Measurements from ENCODE around the gene STX8.

The STX8 gene

GRCh38 chr17:9389111-9389527, 186.5 kb downstream of the STX8 start (continued):
- TF ChIP-seq HIC1 (tag by site-specific recombination; IDR thresholded peaks at IDR 0.05), result 0 out of 2 replicates have a peak, but pooled peaks have one; percentile 31
- peak; percentile 24; the same call in 1 of the 2 replicates for TF ChIP-seq KLF10 (tag by site-specific recombination; IDR thresholded peaks at IDR 0.05)
- TF ChIP-seq ZNF600 (tag by site-specific recombination; IDR thresholded peaks at IDR 0.05), result 0 out of 2 replicates have a peak, but pooled peaks have one; percentile 26
- peak; percentile 97 for TF ChIP-seq SP7 (tag by site-specific recombination; IDR thresholded peaks at IDR 0.05)
- TF ChIP-seq ZNF654 (tag by site-specific recombination; IDR thresholded peaks at IDR 0.05; ENCODE audit: low read depth), result no peak
- peak; percentile 26; the same call in 1 of the 2 replicates for TF ChIP-seq ZNF629 (tag by site-specific recombination; IDR thresholded peaks at IDR 0.05)
- no peak for TF ChIP-seq ZNF555 (tag by site-specific recombination; conservative IDR thresholded peaks at IDR 0.05)
- TF ChIP-seq ZEB2 (tag by site-specific recombination; IDR thresholded peaks at IDR 0.05), result 0 out of 2 replicates have a peak, but pooled peaks have one; percentile 28

- Histone ChIP-seq H3K27ac (ENCODE audit: extremely low read depth, low read depth, low read length) (no peak overlapping the region), H3K4me1 (ENCODE audit: control insufficient read depth, insufficient read depth, low read length) (peaks cover 4% of the 10 kb centered on the region; the same call in 1 of the 2 replicates), H3K4me3 (ENCODE audit: low read depth, low read length) (no peak overlapping the region), H3K9me3 (ENCODE audit: control insufficient read depth, insufficient read depth, low read depth, low read length) (no peaks in the 10 kb centered on the region), H3K36me3 (ENCODE audit: control insufficient read depth in 2 of 2, insufficient read depth in 1 of 2, low read length in 2 of 2) (no peaks in the 10 kb centered on the region)
- POLR2A ChIA-PET, result no interaction called here
- CTCF ChIA-PET, result interaction anchor here (1.0 to 1.1 kb wide), 2 partner anchors 10 to 16 kb away, joined by 4 read pairs; no protein-coding TSS in a partner anchor
- TF ChIP-seq ZNF677 (tag by site-specific recombination; IDR thresholded peaks at IDR 0.05), result no peak
- TF ChIP-seq PBX3 (CRISPR knock-in tag; IDR thresholded peaks at IDR 0.05), result no peak
- TF ChIP-seq ZBTB21 (tag by site-specific recombination; IDR thresholded peaks at IDR 0.05), result no peak
- TF ChIP-seq ZNF121 (tag by site-specific recombination; IDR thresholded peaks at IDR 0.05), result no peak
- no peak for TF ChIP-seq PRDM4 (tag by site-specific recombination; IDR thresholded peaks at IDR 0.05)
- no peak for TF ChIP-seq AEBP2 (tag by site-specific recombination; IDR thresholded peaks at IDR 0.05; ENCODE audit: borderline replicate concordance)
- peak; percentile 68 for TF ChIP-seq KLF17 (tag by site-specific recombination; IDR thresholded peaks at IDR 0.05)
- TF ChIP-seq GLIS2 (tag by site-specific recombination; IDR thresholded peaks at IDR 0.05), result no peak
- no peak for TF ChIP-seq ZNF426 (tag by site-specific recombination; IDR thresholded peaks at IDR 0.05)
- no peak for TF ChIP-seq SP3 (tag by site-specific recombination; IDR thresholded peaks at IDR 0.05)
- TF ChIP-seq ZNF335 (tag by site-specific recombination; conservative IDR thresholded peaks at IDR 0.05), result 0 out of 2 replicates have a peak, but pooled peaks have one; percentile 24
- no peak for TF ChIP-seq ZNF138 (tag by site-specific recombination; IDR thresholded peaks at IDR 0.05; ENCODE audit: borderline replicate concordance)
- no peak for TF ChIP-seq ZNF692 (tag by site-specific recombination; IDR thresholded peaks at IDR 0.05)
- TF ChIP-seq BCL6B (tag by site-specific recombination; IDR thresholded peaks at IDR 0.05), result 0 out of 2 replicates have a peak, but pooled peaks have one; percentile 41
- TF ChIP-seq HIC1 (tag by site-specific recombination; IDR thresholded peaks at IDR 0.05), result no peak
Observed at GRCh38 chr17:9386401-9386800, 189.2 kb downstream of the STX8 start.

Measured in HEK293 (cell line).